Kidney (tissue), 14 donors: ENCODE data around the gene KIRREL3. TPM values are rescaled to one million over a fixed set of nuclear protein-coding genes. Genes with fewer than 3 reads are reported as not detected.

Source experiments
- DNase-seq, 5 donors: peaks; one replicate each; pipeline ENCODE4 v3.0.0-alpha.2; 2013 to 2020
- FAIRE-seq: peaks from 2 replicates; lab custom pipeline; 2012; peaks lifted over from hg19 to GRCh38; lab: Jason Lieb, UNC
- H3K27ac ChIP-seq, 2 donors: one replicate each; pipeline ENCODE4 v1.7.0; 2013; ENCODE audit warnings: low read depth in 2 of 2, low read length in 2 of 2, inconsistent platforms in 1 of 2
- H3K27me3 ChIP-seq: one replicate; pipeline ENCODE4 v1.7.1; 2013; ENCODE audit warnings: low read length, inconsistent platforms; ENCODE audit not compliant: control insufficient read depth, insufficient read depth
- H3K36me3 ChIP-seq, 3 donors: one replicate each; pipeline versions ENCODE4 v1.7.0 to v1.7.1; 2013; ENCODE audit warnings: low read length in 3 of 3, control low read depth in 1 of 3, inconsistent platforms in 1 of 3; ENCODE audit not compliant: insufficient read depth in 3 of 3, control insufficient read depth in 2 of 3
- H3K4me1 ChIP-seq, 3 donors: one replicate each; pipeline versions ENCODE4 v1.7.0 to v1.7.1; 2013; ENCODE audit warnings: low read length in 3 of 3, inconsistent platforms in 1 of 3, low read depth in 1 of 3; ENCODE audit not compliant: control insufficient read depth in 2 of 3, insufficient read depth in 2 of 3
- H3K4me3 ChIP-seq, 3 donors: one replicate each; pipeline versions ENCODE4 v1.7.0 to v1.8.1; 2013; ENCODE audit warnings: low read length in 3 of 3, control low read depth in 1 of 3, inconsistent platforms in 1 of 3
- H3K9ac ChIP-seq, 3 donors: one replicate each; pipeline versions ENCODE4 v1.7.0 to v1.7.1; 2013; ENCODE audit warnings: low read length in 3 of 3, control low read depth in 1 of 3, inconsistent platforms in 1 of 3
- H3K9me3 ChIP-seq, 3 donors: one replicate each; pipeline versions ENCODE4 v1.7.0 to v1.7.1; 2013; ENCODE audit warnings: low read length in 3 of 3, control low read depth in 1 of 3, inconsistent platforms in 1 of 3; ENCODE audit not compliant: control insufficient read depth in 2 of 3, insufficient read depth in 1 of 3
- intact Hi-C: fragments of 100-400 bp; cut with DNase I; formaldehyde crosslinking; loops from one replicate; pipeline ENCODE4 v1.11.1; 2022
- polyA plus RNA-seq: library from polyadenylated mRNA; stranded (reverse); fragments of 350-450 nt; fragmentation: Illumina TruSeq; extraction: RNeasy Lipid Tissue Mini Kit (QIAGEN cat#74804); gene quantifications from one replicate; pipeline ENCODE4 v1.2.3, GENCODE V29; 2014; ENCODE audit warnings: low read depth, low replicate concordance; ENCODE audit not compliant: insufficient read depth
- total RNA-seq: library from RNA; stranded (reverse); fragmentation: NEBNext Ultra II Directional; extraction: Animal tissue kit (Norgen Biotek cat#: 25700); gene quantifications from one replicate; pipeline ENCODE4 v1.2.1, GENCODE V29; 2021
- TF ChIP-seq, protein P1 (sequence below): IDR thresholded peaks from 3 replicates; pipeline ENCODE4 v1.5.1; 2012; ENCODE audit warnings: mild to moderate bottlenecking, moderate library complexity, borderline replicate concordance; ENCODE audit not compliant: insufficient read depth; ENCODE audit errors: extremely low read depth
- donor health status: control.
- donor health status: control.
- donor health status: control.
- donor health status: control.
- donor health status: control.
- donor health status: DM: yes; HTN: yes; CAD: no.
- donor health status: Normal renal cell carcinoma (clear cell type).

The KIRREL3 gene
- total and polyA plus RNA-seq, 2 donors from 2014 or later: 0.19 to 0.22 TPM

DNA sequence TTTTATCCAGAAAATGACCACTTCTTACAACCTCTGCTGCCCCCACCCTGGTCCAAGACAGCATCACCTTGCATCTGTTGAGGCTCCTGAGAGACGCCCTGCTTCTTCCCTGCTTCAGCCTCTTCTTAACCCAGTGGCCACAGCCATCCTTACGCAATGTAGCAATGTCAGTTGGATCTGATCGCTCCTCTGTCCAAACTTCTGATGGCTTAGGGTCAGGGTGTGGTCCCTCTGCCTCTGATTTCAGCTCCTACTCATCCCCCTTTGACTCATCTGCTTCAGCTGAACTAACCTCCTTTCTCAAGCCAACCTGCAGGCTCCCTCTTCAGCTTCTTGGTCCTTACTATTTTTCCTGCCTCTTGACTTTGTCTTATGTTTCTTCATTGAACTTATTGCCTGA lies 280.8 kb downstream of the KIRREL3 start:
- no peaks in the 10 kb centered on the region for H3K9me3 ChIP-seq
- no peak overlapping the region for H3K27ac ChIP-seq
- H3K4me3 ChIP-seq: no peak overlapping the region
- H3K36me3 ChIP-seq: no peaks in the 10 kb centered on the region
- intact Hi-C loops: loop anchor here (10.0 kb wide), 1 partner anchor 275 kb away; no protein-coding TSS in a partner anchor
- FAIRE-seq: no peak
- no peaks in the 10 kb centered on the region for H3K27me3 ChIP-seq
- no peak for DNase-seq
- no peaks in the 10 kb centered on the region for H3K4me1 ChIP-seq
- no peak overlapping the region for H3K9ac ChIP-seq
- TF ChIP-seq, protein P1, sequence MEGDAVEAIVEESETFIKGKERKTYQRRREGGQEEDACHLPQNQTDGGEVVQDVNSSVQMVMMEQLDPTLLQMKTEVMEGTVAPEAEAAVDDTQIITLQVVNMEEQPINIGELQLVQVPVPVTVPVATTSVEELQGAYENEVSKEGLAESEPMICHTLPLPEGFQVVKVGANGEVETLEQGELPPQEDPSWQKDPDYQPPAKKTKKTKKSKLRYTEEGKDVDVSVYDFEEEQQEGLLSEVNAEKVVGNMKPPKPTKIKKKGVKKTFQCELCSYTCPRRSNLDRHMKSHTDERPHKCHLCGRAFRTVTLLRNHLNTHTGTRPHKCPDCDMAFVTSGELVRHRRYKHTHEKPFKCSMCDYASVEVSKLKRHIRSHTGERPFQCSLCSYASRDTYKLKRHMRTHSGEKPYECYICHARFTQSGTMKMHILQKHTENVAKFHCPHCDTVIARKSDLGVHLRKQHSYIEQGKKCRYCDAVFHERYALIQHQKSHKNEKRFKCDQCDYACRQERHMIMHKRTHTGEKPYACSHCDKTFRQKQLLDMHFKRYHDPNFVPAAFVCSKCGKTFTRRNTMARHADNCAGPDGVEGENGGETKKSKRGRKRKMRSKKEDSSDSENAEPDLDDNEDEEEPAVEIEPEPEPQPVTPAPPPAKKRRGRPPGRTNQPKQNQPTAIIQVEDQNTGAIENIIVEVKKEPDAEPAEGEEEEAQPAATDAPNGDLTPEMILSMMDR: no peak

DNA sequence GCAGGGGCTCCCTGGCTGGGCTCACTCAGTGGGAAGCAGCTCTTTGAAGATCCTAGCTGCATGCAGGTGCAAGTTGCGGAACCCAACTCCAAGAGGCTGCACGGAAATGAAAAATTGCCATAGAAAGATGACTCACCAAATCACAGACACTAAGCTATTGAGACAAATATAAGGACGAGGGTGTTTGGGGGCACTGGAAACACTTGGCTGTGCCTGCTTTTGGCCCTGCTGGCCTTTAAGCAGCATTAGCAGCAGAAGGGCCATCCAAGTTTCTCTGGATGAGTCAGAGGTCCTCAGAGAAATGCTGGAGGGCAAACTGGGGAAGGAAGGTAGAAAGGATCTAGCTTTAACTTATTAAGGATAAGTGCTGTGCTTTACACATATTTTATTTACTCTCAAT lies 282.3 kb downstream of the KIRREL3 start:
- Histone ChIP-seq H3K27ac (no peak overlapping the region), H3K4me3 (no peak overlapping the region), H3K9me3 (no peaks in the 10 kb centered on the region), H3K36me3 (no peaks in the 10 kb centered on the region), H3K9ac (no peak overlapping the region), H3K27me3 (no peaks in the 10 kb centered on the region), H3K4me1 (no peaks in the 10 kb centered on the region)
- FAIRE-seq: no peak
- TF ChIP-seq, protein P1: no peak
- no peak for DNase-seq
- intact Hi-C loops: loop anchor here (10.0 kb wide), 1 partner anchor 277 kb away; no protein-coding TSS in a partner anchor

DNA sequence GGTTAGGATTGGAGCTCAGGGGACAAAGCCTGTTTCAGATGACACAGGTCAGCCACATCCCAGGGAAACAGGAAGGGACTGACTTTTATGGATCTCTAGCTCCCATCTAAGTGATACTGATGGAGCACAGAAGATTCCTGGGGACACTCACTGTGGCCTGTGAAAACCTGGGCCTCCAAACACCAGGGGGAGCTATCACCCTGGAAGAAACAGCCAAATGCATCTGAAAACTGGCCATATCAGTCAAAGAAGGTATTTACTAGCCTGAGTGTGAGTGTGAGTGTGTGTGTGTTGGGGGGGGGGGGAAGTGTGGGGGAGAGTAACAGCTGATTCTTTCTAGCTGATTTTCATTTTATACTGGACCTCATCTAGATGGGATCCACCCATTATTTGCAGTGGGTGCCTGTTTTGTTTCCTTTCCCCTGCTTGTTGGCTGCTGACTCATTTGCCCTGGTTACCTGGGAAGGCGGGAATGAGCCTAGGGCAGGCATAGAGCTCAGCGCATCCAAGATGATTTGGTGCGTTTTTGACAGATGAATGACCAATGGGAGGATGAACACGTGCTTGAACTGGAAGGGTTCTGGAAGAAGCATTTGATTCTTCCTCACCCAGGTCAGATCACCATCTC lies 284.0 kb downstream of the KIRREL3 start:
- DNase-seq: peak in 4 of 5 donors; percentile 65 to 80 (median 68)
- Histone ChIP-seq H3K27ac (no peak overlapping the region), H3K9me3 (no peaks in the 10 kb centered on the region), H3K4me1 (no peaks in the 10 kb centered on the region), H3K9ac (no peak overlapping the region), H3K27me3 (no peaks in the 10 kb centered on the region), H3K36me3 (no peaks in the 10 kb centered on the region), H3K4me3 (no peak overlapping the region)
- TF ChIP-seq, protein P1: peak; percentile 60
- intact Hi-C loops: loop anchor here (10.0 kb wide), 1 partner anchor 278 kb away; no protein-coding TSS in a partner anchor
- FAIRE-seq: no peak
